ENCODE results near the gene AP4M1.
A peak's percentile ranks its signal among the peaks of the same experiment; 100 is the strongest.
"Not testable (repeated sequence)": the region's sequence is repeated elsewhere in the genome, so short reads cannot be mapped to it uniquely, and the experiment has no call there.

AP4M1 gene

GRCh38 chr7:100126931-100127865 is 25.8 kb downstream of the AP4M1 start, which contains the start of gene MBLAC1:
TSS of gene MBLAC1 (plus strand) at chr7:100126967. CDS start at chr7:100127396, 429 bp downstream.
- H3K4me1 Mint-ChIP-seq = peaks cover 33% of the 10 kb centered on the region

GRCh38 chr7:100127866-100128636 is 26.6 kb downstream of the AP4M1 start:
- Mint-ChIP-seq H3K36me3 (ENCODE audit: low read depth) (peaks cover 11% of the 10 kb centered on the region), H3K27ac (no peak overlapping the region), H3K9me3 (no peaks in the 10 kb centered on the region), H3K27me3 (ENCODE audit: low read depth, poor library complexity) (peaks cover 17% of the 10 kb centered on the region), H3K4me3 (peak overlapping the region; percentile 81), H3K4me1 (peaks cover 38% of the 10 kb centered on the region)
- DNase-seq = peak; percentile 44
- TF ChIP-seq CTCF (IDR thresholded peaks at IDR 0.05) = no peak

More at GRCh38 chr7:100126931-100127865, 25.8 kb downstream of the AP4M1 start, which contains the start of gene MBLAC1:
- Mint-ChIP-seq H3K9me3 (no peaks in the 10 kb centered on the region), H3K4me3 (peak within 1 kb of the TSS; percentile 95), H3K36me3 (ENCODE audit: low read depth) (peaks cover 17% of the 10 kb centered on the region), H3K27ac (peak within 1 kb of the TSS; percentile 99), H3K27me3 (ENCODE audit: low read depth, poor library complexity) (peaks cover 17% of the 10 kb centered on the region)
- DNase-seq = peak; percentile 91
- no peak for TF ChIP-seq CTCF (IDR thresholded peaks at IDR 0.05)

GRCh38 chr7:100128637-100128963 is 27.2 kb downstream of the AP4M1 start:
- TF ChIP-seq CTCF (IDR thresholded peaks at IDR 0.05) = no peak
- peaks cover 17% of the 10 kb centered on the region for H3K27me3 Mint-ChIP-seq (ENCODE audit: low read depth, poor library complexity)

GRCh38 chr7:100130220-100130607 is 28.8 kb downstream of the AP4M1 start:
- Mint-ChIP-seq H3K4me1 (peaks cover 27% of the 10 kb centered on the region), H3K27me3 (ENCODE audit: low read depth, poor library complexity) (peaks cover 17% of the 10 kb centered on the region)
- H3K27ac Mint-ChIP-seq; H3K4me3 Mint-ChIP-seq; DNase-seq; H3K9me3 Mint-ChIP-seq; H3K36me3 Mint-ChIP-seq (ENCODE audit: low read depth): not testable (repeated sequence)

More at GRCh38 chr7:100128637-100128963, 27.2 kb downstream of the AP4M1 start:
- no peak overlapping the region for H3K27ac Mint-ChIP-seq
- peak overlapping the region; percentile 81 for H3K4me3 Mint-ChIP-seq
- no peak for DNase-seq
- peaks cover 38% of the 10 kb centered on the region for H3K4me1 Mint-ChIP-seq
- H3K9me3 Mint-ChIP-seq = no peaks in the 10 kb centered on the region
- H3K36me3 Mint-ChIP-seq (ENCODE audit: low read depth) = peaks cover 9% of the 10 kb centered on the region

GRCh38 chr7:100130608-100131453 is 29.4 kb downstream of the AP4M1 start:
- Mint-ChIP-seq H3K4me3 (no peak overlapping the region), H3K36me3 (ENCODE audit: low read depth) (no peaks in the 10 kb centered on the region), H3K4me1 (peaks cover 25% of the 10 kb centered on the region), H3K27me3 (ENCODE audit: low read depth, poor library complexity) (peaks cover 17% of the 10 kb centered on the region), H3K27ac (no peak overlapping the region), H3K9me3 (no peaks in the 10 kb centered on the region)
- TF ChIP-seq CTCF (IDR thresholded peaks at IDR 0.05) = peak; percentile 90
- DNase-seq = peak; percentile 95

Data from nephron progenitor cell (in vitro differentiated cells).